Ishikawa (cell line): Measurements from ENCODE around the gene RBMS1.

ENCODE experiments used
- CEBPB ChIP-seq: IDR thresholded peaks from 2 replicates; pipeline ENCODE4 v1.6.1; 2012
- CREB1 ChIP-seq: IDR thresholded peaks from 2 replicates; pipeline ENCODE4 v1.6.1; 2012; ENCODE audit warnings: low read depth
- EGR1 ChIP-seq: IDR thresholded peaks from 2 replicates; pipeline ENCODE4 v1.6.1; 2012
- EP300 ChIP-seq: IDR thresholded peaks from 2 replicates; pipeline ENCODE4 v1.6.1; 2012; ENCODE audit warnings: borderline replicate concordance
- FOXM1 ChIP-seq: IDR thresholded peaks from 2 replicates; pipeline ENCODE4 v1.6.1; 2012; ENCODE audit warnings: low read depth, borderline replicate concordance
- MAX ChIP-seq: IDR thresholded peaks from 2 replicates; pipeline ENCODE4 v1.6.1; 2012
- NFIC ChIP-seq: IDR thresholded peaks from 2 replicates; pipeline ENCODE4 v1.6.1; 2012
- RAD21 ChIP-seq: IDR thresholded peaks from 2 replicates; pipeline ENCODE4 v1.6.1; 2012; ENCODE audit warnings: low read depth
- TAF1 ChIP-seq: IDR thresholded peaks from 2 replicates; pipeline ENCODE4 v1.6.1; 2012; ENCODE audit warnings: low read depth, mild to moderate bottlenecking
- TCF12 ChIP-seq: IDR thresholded peaks from 2 replicates; pipeline ENCODE4 v1.6.1; 2012; ENCODE audit warnings: low read depth
- TEAD4 ChIP-seq: IDR thresholded peaks from 2 replicates; pipeline ENCODE4 v1.6.1; 2012
- YY1 ChIP-seq: IDR thresholded peaks from 2 replicates; pipeline ENCODE4 v1.6.1; 2012; ENCODE audit warnings: low read depth
- ZBTB7A ChIP-seq: IDR thresholded peaks from 2 replicates; pipeline ENCODE4 v1.6.1; 2012; ENCODE audit warnings: low read depth
- TF ChIP-seq, protein P1 (sequence below): IDR thresholded peaks from 2 replicates; pipeline ENCODE4 v1.6.1; 2012; ENCODE audit warnings: low read depth, mild to moderate bottlenecking
- TF ChIP-seq, protein P2 (sequence below): IDR thresholded peaks from 2 replicates; pipeline ENCODE4 v1.6.1; 2012

RBMS1 gene

DNA sequence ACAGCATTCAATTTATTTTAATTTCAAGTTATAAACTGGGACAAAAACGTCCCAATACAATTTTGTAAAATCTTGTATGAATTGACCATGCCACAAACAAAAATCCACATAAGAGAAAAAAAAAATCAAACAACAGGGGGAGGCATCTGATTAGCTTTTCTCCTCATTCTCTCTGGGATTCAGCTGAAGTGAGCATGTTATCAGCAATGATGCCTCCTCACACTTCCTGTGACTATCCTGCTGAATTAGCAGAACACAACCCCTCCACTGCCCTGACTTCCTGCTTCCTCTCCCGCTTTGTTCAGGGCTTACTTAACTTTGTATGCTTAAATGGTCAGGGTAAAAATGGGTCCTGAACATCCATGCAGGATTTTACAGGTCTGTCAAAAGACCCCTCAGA is 161.3 kb downstream of the RBMS1 start:
- TF ChIP-seq, protein P1, sequence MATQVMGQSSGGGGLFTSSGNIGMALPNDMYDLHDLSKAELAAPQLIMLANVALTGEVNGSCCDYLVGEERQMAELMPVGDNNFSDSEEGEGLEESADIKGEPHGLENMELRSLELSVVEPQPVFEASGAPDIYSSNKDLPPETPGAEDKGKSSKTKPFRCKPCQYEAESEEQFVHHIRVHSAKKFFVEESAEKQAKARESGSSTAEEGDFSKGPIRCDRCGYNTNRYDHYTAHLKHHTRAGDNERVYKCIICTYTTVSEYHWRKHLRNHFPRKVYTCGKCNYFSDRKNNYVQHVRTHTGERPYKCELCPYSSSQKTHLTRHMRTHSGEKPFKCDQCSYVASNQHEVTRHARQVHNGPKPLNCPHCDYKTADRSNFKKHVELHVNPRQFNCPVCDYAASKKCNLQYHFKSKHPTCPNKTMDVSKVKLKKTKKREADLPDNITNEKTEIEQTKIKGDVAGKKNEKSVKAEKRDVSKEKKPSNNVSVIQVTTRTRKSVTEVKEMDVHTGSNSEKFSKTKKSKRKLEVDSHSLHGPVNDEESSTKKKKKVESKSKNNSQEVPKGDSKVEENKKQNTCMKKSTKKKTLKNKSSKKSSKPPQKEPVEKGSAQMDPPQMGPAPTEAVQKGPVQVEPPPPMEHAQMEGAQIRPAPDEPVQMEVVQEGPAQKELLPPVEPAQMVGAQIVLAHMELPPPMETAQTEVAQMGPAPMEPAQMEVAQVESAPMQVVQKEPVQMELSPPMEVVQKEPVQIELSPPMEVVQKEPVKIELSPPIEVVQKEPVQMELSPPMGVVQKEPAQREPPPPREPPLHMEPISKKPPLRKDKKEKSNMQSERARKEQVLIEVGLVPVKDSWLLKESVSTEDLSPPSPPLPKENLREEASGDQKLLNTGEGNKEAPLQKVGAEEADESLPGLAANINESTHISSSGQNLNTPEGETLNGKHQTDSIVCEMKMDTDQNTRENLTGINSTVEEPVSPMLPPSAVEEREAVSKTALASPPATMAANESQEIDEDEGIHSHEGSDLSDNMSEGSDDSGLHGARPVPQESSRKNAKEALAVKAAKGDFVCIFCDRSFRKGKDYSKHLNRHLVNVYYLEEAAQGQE, result no peak
- TF ChIP-seq TCF12 (no peak), RAD21 (no peak), MAX (no peak)

GRCh38 chr2:160331258-160332025 is 162.2 kb downstream of the RBMS1 start:
- TF ChIP-seq, protein P2, sequence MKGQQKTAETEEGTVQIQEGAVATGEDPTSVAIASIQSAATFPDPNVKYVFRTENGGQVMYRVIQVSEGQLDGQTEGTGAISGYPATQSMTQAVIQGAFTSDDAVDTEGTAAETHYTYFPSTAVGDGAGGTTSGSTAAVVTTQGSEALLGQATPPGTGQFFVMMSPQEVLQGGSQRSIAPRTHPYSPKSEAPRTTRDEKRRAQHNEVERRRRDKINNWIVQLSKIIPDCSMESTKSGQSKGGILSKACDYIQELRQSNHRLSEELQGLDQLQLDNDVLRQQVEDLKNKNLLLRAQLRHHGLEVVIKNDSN, result no peak
- TF ChIP-seq MAX (no peak), TAF1 (no peak), TEAD4 (no peak), RAD21 (no peak), EP300 (no peak), NFIC (no peak), FOXM1 (no peak)
- TF ChIP-seq, protein P1, result no peak

DNA sequence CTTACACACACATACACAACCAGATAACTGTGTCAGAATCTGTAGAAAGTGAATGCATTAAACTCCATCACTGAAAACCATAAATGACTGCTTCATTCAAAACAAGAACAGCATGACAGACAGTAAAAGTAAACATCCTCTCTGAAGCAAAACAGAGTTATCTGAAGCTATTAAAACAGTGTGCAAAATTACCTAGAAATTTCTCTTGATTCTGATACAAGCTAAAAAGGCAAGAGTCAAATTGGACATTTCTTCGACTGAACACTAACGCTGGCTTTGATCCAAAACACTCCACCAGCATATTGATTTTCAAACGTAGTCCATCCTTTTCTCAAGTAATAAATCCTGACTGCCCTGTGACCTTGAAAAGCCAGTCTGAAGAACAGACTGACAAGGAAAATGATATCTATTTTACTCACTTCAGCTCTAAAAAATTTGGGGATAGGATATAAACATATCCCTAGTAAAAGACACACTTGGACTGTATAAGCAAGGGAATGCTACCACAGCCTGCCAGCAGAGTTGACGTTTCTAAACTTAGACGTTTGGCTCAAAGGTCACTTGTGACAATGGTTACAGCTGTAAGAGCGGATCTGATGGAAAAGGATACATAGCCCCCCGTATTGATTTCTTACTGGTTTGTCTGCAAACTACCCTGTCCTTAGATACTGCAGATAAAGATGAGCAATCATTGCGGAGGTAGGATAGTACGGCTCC is 164.6 kb downstream of the RBMS1 start:
- no peak for TF ChIP-seq CREB1
- TF ChIP-seq TCF12, result no peak
- TF ChIP-seq NFIC, result no peak
- TF ChIP-seq, protein P1, result no peak
- TF ChIP-seq EGR1, result no peak
- TF ChIP-seq TAF1, result no peak
- TF ChIP-seq TEAD4, result no peak
- TF ChIP-seq, protein P2, result no peak
- TF ChIP-seq MAX, result no peak
- TF ChIP-seq EP300, result no peak
- no peak for TF ChIP-seq ZBTB7A
- no peak for TF ChIP-seq RAD21
- TF ChIP-seq FOXM1, result no peak
- TF ChIP-seq CEBPB, result no peak
- TF ChIP-seq YY1, result no peak

- no peak for TF ChIP-seq CEBPB
- no peak for TF ChIP-seq RAD21
- TF ChIP-seq, protein P1, result no peak
- no peak for TF ChIP-seq FOXM1
- no peak for TF ChIP-seq NFIC
- TF ChIP-seq EP300, result no peak
- no peak for TF ChIP-seq YY1
- no peak for TF ChIP-seq TAF1
- no peak for TF ChIP-seq TCF12
- no peak for TF ChIP-seq TEAD4
- TF ChIP-seq EGR1, result no peak
- TF ChIP-seq MAX, result no peak
- no peak for TF ChIP-seq CREB1
- TF ChIP-seq ZBTB7A, result no peak
- TF ChIP-seq, protein P2, result no peak
Observed at GRCh38 chr2:160326786-160327185, 166.8 kb downstream of the RBMS1 start.
